K562 (cell line): ENCODE data around the gene DIPK1B. TPM values are rescaled to one million over a fixed set of nuclear protein-coding genes. Genes with fewer than 3 reads are reported as not detected.

ENCODE experiments used
- ATAC-seq: fragments of 200-7000 bp; cut with Tn5 transposase; 3 replicates; pipeline ENCODE4 v1.9.1; 2020; ENCODE audit warnings: moderate library complexity
- BruUV-seq: library from RNA; stranded (reverse); fragments of 400-500 nt; replicated peaks from 2 replicates; lab custom pipeline; 2021; lab: Mats Ljungman, UMichigan
- CTCF ChIA-PET: fragments of 300-600 bp; formaldehyde crosslinking; extraction: SDS; loops from one replicate; lab custom pipeline; 2021; ENCODE audit warnings: low intra/inter-chr PET ratio; lab: Yijun Ruan, JAX
- POLR2A ChIA-PET: fragments of 300-600, 350-650 bp; sonication (Branson Sonifier 250); formaldehyde crosslinking; extraction: SDS; loops from one replicate; lab custom pipeline; 2021; ENCODE audit warnings: antibody characterized with exemption, inconsistent platforms; lab: Yijun Ruan, JAX
- DNase-seq, 4 experiments: peaks; one replicate each; pipeline versions ENCODE4 v3.0.0 to v3.0.0-alpha.2; 2011 to 2018; ENCODE audit warnings: low spot score in 3 of 4, mixed read lengths in 3 of 4; ENCODE audit errors: extremely low read depth in 1 of 4
- FAIRE-seq: peaks from 2 replicates; lab custom pipeline; 2011; peaks lifted over from hg19 to GRCh38; lab: Jason Lieb, UNC
- H2AFZ ChIP-seq: 2 replicates; pipeline ENCODE4 v1.6.0; 2011; ENCODE audit warnings: low read depth, low read length, control low read depth, inconsistent platforms
- H3K27ac ChIP-seq: fragments of 200-600 bp; 3 replicates; pipeline ENCODE4 v1.8.0; 2011; ENCODE audit warnings: low read depth, mild to moderate bottlenecking, control low read depth, inconsistent platforms, low read length, moderate library complexity, mixed read lengths; ENCODE audit errors: extremely low read depth
- H3K27me3 ChIP-seq, 2 experiments: fragments of 300-600 bp in 1 of 2; 2 replicates in 1 of 2; 3 replicates in 1 of 2; pipeline versions ENCODE4 v1.6.0 to v1.8.0; 2011; ENCODE audit warnings: inconsistent platforms in 2 of 2, low read length in 2 of 2, mild to moderate bottlenecking in 1 of 2, mixed read lengths in 1 of 2, moderate library complexity in 1 of 2; ENCODE audit not compliant: control insufficient read depth in 2 of 2, insufficient read depth in 2 of 2
- H3K36me3 ChIP-seq: fragments of 300-600 bp; 3 replicates; pipeline ENCODE4 v1.8.0; 2011; ENCODE audit warnings: mild to moderate bottlenecking, low read length, inconsistent platforms; ENCODE audit not compliant: control insufficient read depth, insufficient read depth
- H3K4me1 ChIP-seq, 2 experiments: fragments of 200-600 bp in 1 of 2; replicated peaks in 1 of 2; 2 replicates in 1 of 2; 3 replicates in 1 of 2; pipeline versions ENCODE4 v1.5.1 to v1.8.0; 2011; ENCODE audit warnings: inconsistent platforms in 2 of 2, low read length in 2 of 2, mild to moderate bottlenecking in 1 of 2, mixed read lengths in 1 of 2, moderate library complexity in 1 of 2; ENCODE audit not compliant: control insufficient read depth in 2 of 2, insufficient read depth in 2 of 2
- H3K4me2 ChIP-seq: 2 replicates; pipeline ENCODE4 v1.6.1; 2011; ENCODE audit warnings: low read length, control low read depth, inconsistent platforms, mixed read lengths; ENCODE audit not compliant: insufficient read depth
- H3K4me3 ChIP-seq: fragments of 200-600 bp; sonication (generic), shearing (Covaris generic); 2 replicates; pipeline ENCODE4 v1.5.1; 2016; ENCODE audit warnings: control low read depth, inconsistent platforms
- H3K79me2 ChIP-seq: fragments of 200-600 bp; 3 replicates; pipeline ENCODE4 v1.8.0; 2011; ENCODE audit warnings: low read length, inconsistent platforms; ENCODE audit not compliant: control insufficient read depth, insufficient read depth
- H3K9ac ChIP-seq, 2 experiments: 2 replicates each; pipeline versions ENCODE4 v1.6.0 to v1.6.1; 2011; ENCODE audit warnings: low read depth in 2 of 2, low read length in 2 of 2, control low read depth in 1 of 2, inconsistent platforms in 1 of 2, mild to moderate bottlenecking in 1 of 2, mixed read lengths in 1 of 2; ENCODE audit not compliant: insufficient read depth in 1 of 2
- H3K9me1 ChIP-seq: one replicate; pipeline ENCODE4 v1.6.0; 2011; ENCODE audit warnings: inconsistent platforms, mild to moderate bottlenecking, low read length, moderate library complexity; ENCODE audit not compliant: control insufficient read depth, insufficient read depth
- H3K9me3 ChIP-seq: replicated peaks from 2 replicates; pipeline ENCODE4 v1.5.1; 2011; ENCODE audit warnings: low read depth, low read length, inconsistent platforms; ENCODE audit not compliant: control insufficient read depth, insufficient read depth
- H4K20me1 ChIP-seq: replicated peaks from 2 replicates; pipeline ENCODE4 v1.6.1; 2011; ENCODE audit warnings: low read length, inconsistent platforms, mixed read lengths; ENCODE audit not compliant: control insufficient read depth, insufficient read depth
- BRCA1 ChIP-seq, 2 experiments: fragments of 450-650 bp in 1 of 2; sonication (generic) in 1 of 2; formaldehyde crosslinking in 1 of 2; IDR thresholded peaks; 2 replicates each; pipeline versions ENCODE4 v1.5.0 to v1.6.1; 2017 to 2020; ENCODE audit warnings: mild to moderate bottlenecking in 1 of 2, missing genetic modification reagents in 1 of 2
- HDAC1 ChIP-seq, 2 experiments: fragments of 450-650 bp; IDR thresholded peaks; 2 replicates each; pipeline ENCODE4 v1.6.1; 2016 to 2017; ENCODE audit warnings: inconsistent platforms in 1 of 2, mild to moderate bottlenecking in 1 of 2, moderate library complexity in 1 of 2
- RFX1 ChIP-seq: fragments of 450-650 bp; IDR thresholded peaks from 2 replicates; pipeline ENCODE4 v1.6.1; 2016; ENCODE audit warnings: mild to moderate bottlenecking, moderate library complexity
- ZBTB40 ChIP-seq, 2 experiments: fragments of 450-650 bp in 1 of 2; sonication (generic) in 1 of 2; formaldehyde crosslinking in 1 of 2; IDR thresholded peaks; 2 replicates each; pipeline versions ENCODE4 v1.7.1 to v1.9.0; 2016 to 2022; ENCODE audit warnings: inconsistent platforms in 1 of 2, mild to moderate bottlenecking in 1 of 2, missing genetic modification reagents in 1 of 2
- ZNF75A ChIP-seq: fragments of 450-650 bp; formaldehyde crosslinking; IDR thresholded peaks from 2 replicates; pipeline ENCODE4 v1.4.0; 2020; ENCODE audit warnings: mild to moderate bottlenecking
- WGBS: fragments of 100-300 bp; shearing (Covaris generic); methylation state at CpG from one replicate; pipeline ENCODE4 v1.1.6; 2016; ENCODE audit warnings: low coverage, mixed read lengths; ENCODE audit not compliant: insufficient coverage; ENCODE audit errors: missing lambda C conversion rate; 5-methylcytosine and 5-hydroxymethylcytosine counted together
- in situ Hi-C: fragments of 300-500 bp; cut with MboI; formaldehyde crosslinking; loops from 4 replicates; pipeline ENCODE4 v1.15.0; 2018; ENCODE audit warnings: inconsistent platforms, mixed read lengths
- intact Hi-C: fragments of 100-400 bp; cut with micrococcal nuclease; formaldehyde crosslinking; loops from 2 replicates; pipeline ENCODE4 v1.14.2; 2022
- polyA plus RNA-seq, 8 experiments: library from polyadenylated mRNA; depleted of rRNA in 4 of 8; stranded (reverse) in 5 of 8; unstranded in 3 of 8; fragments of >200 nt; fragmentation: Nextera tagmentation in 2 of 8; fragmentation: Illumina TruSeq in 1 of 8; extraction: Ambion mirVana in 2 of 8; extraction: Trizol in 1 of 8; gene quantifications; 2 replicates each; pipeline versions ENCODE4 v1.2.1 to v1.2.3, GENCODE V29; 2011 to 2014; ENCODE audit warnings: inconsistent platforms in 1 of 8, missing spikeins in 1 of 8
- total RNA-seq, 7 experiments: library from RNA; depleted of rRNA in 6 of 7; stranded (reverse); fragments of >200 nt in 6 of 7; fragmentation: Illumina TruSeq in 2 of 7; extraction: Trizol in 2 of 7; gene quantifications; 2 replicates each; pipeline versions ENCODE4 v1.2.1 to v1.2.3, GENCODE V29; 2011 to 2021; ENCODE audit warnings: low replicate concordance in 1 of 7
- TF ChIP-seq, protein P1 (sequence below): fragments of 450-650 bp; IDR thresholded peaks from 2 replicates; pipeline ENCODE4 v1.6.1; 2018; ENCODE audit warnings: mild to moderate bottlenecking, low read depth; ENCODE audit not compliant: partially characterized antibody

The DIPK1B gene
- total and polyA plus RNA-seq, 9 of the 15 experiments (the other 6 are each of a cell fraction or from before 2014, with no cell fraction given), result 0.08 to 22.3 (median 5.9) TPM

DNA sequence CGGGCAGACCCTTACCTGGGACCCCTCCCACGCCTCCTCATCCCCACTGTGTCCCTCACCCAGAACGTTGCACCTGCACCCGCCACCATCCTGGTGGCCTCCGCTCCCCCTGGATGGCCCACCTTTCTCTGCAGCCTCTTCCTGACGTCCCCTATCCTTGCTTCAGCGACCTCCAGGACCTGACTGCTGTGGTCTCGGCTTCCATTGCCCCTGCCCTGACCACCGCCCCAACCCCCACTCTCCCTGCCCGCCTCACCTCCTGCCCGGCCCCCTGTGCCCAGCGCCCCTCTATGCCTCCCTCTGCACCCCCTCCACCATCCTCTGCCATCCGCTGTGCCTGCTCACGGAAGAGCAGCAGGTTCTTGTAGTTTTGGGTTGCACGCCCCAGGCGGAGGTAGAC lies 28.1 kb downstream of the DIPK1B start:
- H4K20me1 ChIP-seq, result no peaks in the 10 kb centered on the region
- no peak overlapping the region for H2AFZ ChIP-seq
- in situ Hi-C loops (no loop called here), intact Hi-C loops (no loop called here)
- no peaks in the 10 kb centered on the region for H3K9me3 ChIP-seq
- TF ChIP-seq ZBTB40 (IDR thresholded peaks at IDR 0.05), result no peak
- no peak for TF ChIP-seq ZBTB40 (CRISPR knock-in tag; IDR thresholded peaks at IDR 0.05)
- no peak for TF ChIP-seq BRCA1 (IDR thresholded peaks at IDR 0.05)
- TF ChIP-seq BRCA1 (CRISPR knock-in tag; IDR thresholded peaks at IDR 0.05), result no peak
- no peak for TF ChIP-seq ZNF75A (CRISPR knock-in tag)
- TF ChIP-seq, protein P1, sequence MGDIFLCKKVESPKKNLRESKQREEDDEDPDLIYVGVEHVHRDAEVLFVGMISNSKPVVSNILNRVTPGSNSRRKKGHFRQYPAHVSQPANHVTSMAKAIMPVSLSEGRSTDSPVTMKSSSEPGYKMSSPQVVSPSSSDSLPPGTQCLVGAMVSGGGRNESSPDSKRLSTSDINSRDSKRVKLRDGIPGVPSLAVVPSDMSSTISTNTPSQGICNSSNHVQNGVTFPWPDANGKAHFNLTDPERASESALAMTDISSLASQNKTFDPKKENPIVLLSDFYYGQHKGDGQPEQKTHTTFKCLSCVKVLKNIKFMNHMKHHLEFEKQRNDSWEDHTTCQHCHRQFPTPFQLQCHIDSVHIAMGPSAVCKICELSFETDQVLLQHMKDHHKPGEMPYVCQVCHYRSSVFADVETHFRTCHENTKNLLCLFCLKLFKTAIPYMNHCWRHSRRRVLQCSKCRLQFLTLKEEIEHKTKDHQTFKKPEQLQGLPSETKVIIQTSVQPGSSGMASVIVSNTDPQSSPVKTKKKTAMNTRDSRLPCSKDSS, result no peak
- no peak for TF ChIP-seq RFX1
- no peak for TF ChIP-seq HDAC1 (IDR thresholded peaks at IDR 0.05)
- H3K4me2 ChIP-seq, result no peak overlapping the region
- no peaks in the 10 kb centered on the region for H3K36me3 ChIP-seq
- ChIA-PET CTCF (no interaction called here), POLR2A (interaction anchor here (2.2 kb wide), 1 partner anchor 12 kb away, joined by 13 read pairs; no protein-coding TSS in a partner anchor)
- ATAC-seq, result no peak
- WGBS, result 52% methylated on average over 14 of the region's 16 CpGs
- H3K79me2 ChIP-seq, result no peaks in the 10 kb centered on the region
- no peak for FAIRE-seq
- no peak for DNase-seq
- no TSS peak for BruUV-seq
- 0 out of 4 replicates have a peak overlapping the region, but pooled peaks of 1 of the 2 experiments have one; percentile 28 for H3K9ac ChIP-seq
- peaks cover 12 to 74% of the 10 kb centered on the region in 2 experiments; a peak in 4 of 5 replicates for H3K4me1 ChIP-seq
- peaks cover 0 to 5% of the 10 kb centered on the region in 2 experiments; a peak in 3 of 5 replicates for H3K27me3 ChIP-seq
- H3K9me1 ChIP-seq, result no peaks in the 10 kb centered on the region
- no peak overlapping the region for H3K27ac ChIP-seq
- H3K4me3 ChIP-seq, result no peak overlapping the region
